ENCODE results near the gene FBLN2. TPM values are rescaled to one million over a fixed set of nuclear protein-coding genes. Genes with fewer than 3 reads are reported as not detected.

FBLN2 gene
- total RNA-seq, 2 experiments from 2014 or later, result not detected

GRCh38 chr3:13599887-13600450 lies 51.0 kb downstream of the FBLN2 start:
- no peaks in the 10 kb centered on the region for H3K9me3 Mint-ChIP-seq
- CTCF ChIA-PET, result interaction anchor here (0.7 kb wide), 1 partner anchor 261 kb away, joined by 3 read pairs; no protein-coding TSS in a partner anchor
- intact Hi-C loops (cut with micrococcal nuclease), result no loop called here
- no peak overlapping the region for H3K27ac Mint-ChIP-seq
- DNase-seq, result no peak
- H3K4me1 Mint-ChIP-seq (ENCODE audit: low read depth), result no peaks in the 10 kb centered on the region
- no peak overlapping the region for H3K4me3 Mint-ChIP-seq
- H3K36me3 Mint-ChIP-seq (ENCODE audit: low read depth), result no peaks in the 10 kb centered on the region
- peaks cover 4% of the 10 kb centered on the region for H3K27me3 Mint-ChIP-seq (ENCODE audit: low read depth)

- no peak for DNase-seq
- no peaks in the 10 kb centered on the region for H3K4me1 Mint-ChIP-seq (ENCODE audit: low read depth)
- H3K9me3 Mint-ChIP-seq, result no peaks in the 10 kb centered on the region
- no peak overlapping the region for H3K4me3 Mint-ChIP-seq
- intact Hi-C loops (cut with micrococcal nuclease), result no loop called here
- no peaks in the 10 kb centered on the region for H3K36me3 Mint-ChIP-seq (ENCODE audit: low read depth)
- CTCF ChIA-PET, result interaction anchor here (0.6 kb wide), 1 partner anchor 47 kb away, joined by 3 read pairs; no protein-coding TSS in a partner anchor
- H3K27me3 Mint-ChIP-seq (ENCODE audit: low read depth), result peaks cover 4% of the 10 kb centered on the region
- H3K27ac Mint-ChIP-seq, result no peak overlapping the region
Measured at GRCh38 chr3:13600950-13601691, 52.2 kb downstream of the FBLN2 start.

- H3K27ac Mint-ChIP-seq, result no peak overlapping the region
- H3K4me3 Mint-ChIP-seq, result no peak overlapping the region
- no peak for DNase-seq
- peaks cover 4% of the 10 kb centered on the region for H3K27me3 Mint-ChIP-seq (ENCODE audit: low read depth)
- intact Hi-C loops (cut with micrococcal nuclease), result no loop called here
- no peaks in the 10 kb centered on the region for H3K36me3 Mint-ChIP-seq (ENCODE audit: low read depth)
- H3K9me3 Mint-ChIP-seq, result no peaks in the 10 kb centered on the region
- CTCF ChIA-PET, result no interaction called here
- H3K4me1 Mint-ChIP-seq (ENCODE audit: low read depth), result no peaks in the 10 kb centered on the region
Measured at GRCh38 chr3:13601692-13602080, 52.8 kb downstream of the FBLN2 start.

- H3K27ac Mint-ChIP-seq, result no peak overlapping the region
- CTCF ChIA-PET, result no interaction called here
- no peaks in the 10 kb centered on the region for H3K9me3 Mint-ChIP-seq
- no peak overlapping the region for H3K4me3 Mint-ChIP-seq
- no peak for DNase-seq
- intact Hi-C loops (cut with micrococcal nuclease), result no loop called here
- H3K4me1 Mint-ChIP-seq (ENCODE audit: low read depth), result no peaks in the 10 kb centered on the region
- H3K27me3 Mint-ChIP-seq (ENCODE audit: low read depth), result peaks cover 2% of the 10 kb centered on the region
- H3K36me3 Mint-ChIP-seq (ENCODE audit: low read depth), result no peaks in the 10 kb centered on the region
Measured at GRCh38 chr3:13605555-13605954, 56.6 kb downstream of the FBLN2 start.

- intact Hi-C loops (cut with micrococcal nuclease), result no loop called here
- CTCF ChIA-PET, result no interaction called here
- DNase-seq, result no peak
- no peaks in the 10 kb centered on the region for H3K9me3 Mint-ChIP-seq
- no peak overlapping the region for H3K4me3 Mint-ChIP-seq
- peaks cover 2% of the 10 kb centered on the region for H3K27me3 Mint-ChIP-seq (ENCODE audit: low read depth)
- no peaks in the 10 kb centered on the region for H3K4me1 Mint-ChIP-seq (ENCODE audit: low read depth)
- H3K36me3 Mint-ChIP-seq (ENCODE audit: low read depth), result no peaks in the 10 kb centered on the region
- H3K27ac Mint-ChIP-seq, result no peak overlapping the region
Measured at GRCh38 chr3:13607821-13608597, 59.1 kb downstream of the FBLN2 start.

GRCh38 chr3:13608969-13609725 lies 60.2 kb downstream of the FBLN2 start:
- no peak for DNase-seq
- no peaks in the 10 kb centered on the region for H3K4me1 Mint-ChIP-seq (ENCODE audit: low read depth)
- H3K27ac Mint-ChIP-seq, result no peak overlapping the region
- peaks cover 2% of the 10 kb centered on the region for H3K27me3 Mint-ChIP-seq (ENCODE audit: low read depth)
- H3K9me3 Mint-ChIP-seq, result no peaks in the 10 kb centered on the region
- no peaks in the 10 kb centered on the region for H3K36me3 Mint-ChIP-seq (ENCODE audit: low read depth)
- CTCF ChIA-PET, result no interaction called here
- intact Hi-C loops (cut with micrococcal nuclease), result no loop called here
- H3K4me3 Mint-ChIP-seq, result no peak overlapping the region

GRCh38 chr3:13610006-13610570 lies 61.2 kb downstream of the FBLN2 start:
- CTCF ChIA-PET, result no interaction called here
- H3K27ac Mint-ChIP-seq, result no peak overlapping the region
- DNase-seq, result no peak
- H3K4me1 Mint-ChIP-seq (ENCODE audit: low read depth), result no peaks in the 10 kb centered on the region
- H3K36me3 Mint-ChIP-seq (ENCODE audit: low read depth), result no peaks in the 10 kb centered on the region
- H3K9me3 Mint-ChIP-seq, result no peaks in the 10 kb centered on the region
- peaks cover 2% of the 10 kb centered on the region for H3K27me3 Mint-ChIP-seq (ENCODE audit: low read depth)
- intact Hi-C loops (cut with micrococcal nuclease), result no loop called here
- no peak overlapping the region for H3K4me3 Mint-ChIP-seq

GRCh38 chr3:13611221-13611620 lies 62.3 kb downstream of the FBLN2 start:
- H3K27me3 Mint-ChIP-seq (ENCODE audit: low read depth), result peaks cover 2% of the 10 kb centered on the region
- no peak for DNase-seq
- H3K36me3 Mint-ChIP-seq (ENCODE audit: low read depth), result no peaks in the 10 kb centered on the region
- no peaks in the 10 kb centered on the region for H3K9me3 Mint-ChIP-seq
- CTCF ChIA-PET, result interaction anchor here (0.9 kb wide), 1 partner anchor 77 kb away, joined by 3 read pairs; no protein-coding TSS in a partner anchor
- H3K4me3 Mint-ChIP-seq, result no peak overlapping the region
- H3K27ac Mint-ChIP-seq, result no peak overlapping the region
- no peaks in the 10 kb centered on the region for H3K4me1 Mint-ChIP-seq (ENCODE audit: low read depth)
- intact Hi-C loops (cut with micrococcal nuclease), result no loop called here

- DNase-seq, result no peak
- H3K36me3 Mint-ChIP-seq (ENCODE audit: low read depth), result no peaks in the 10 kb centered on the region
- no peaks in the 10 kb centered on the region for H3K4me1 Mint-ChIP-seq (ENCODE audit: low read depth)
- H3K27me3 Mint-ChIP-seq (ENCODE audit: low read depth), result peaks cover 2% of the 10 kb centered on the region
- H3K4me3 Mint-ChIP-seq, result no peak overlapping the region
- intact Hi-C loops (cut with micrococcal nuclease), result no loop called here
- H3K27ac Mint-ChIP-seq, result no peak overlapping the region
- CTCF ChIA-PET, result no interaction called here
- no peaks in the 10 kb centered on the region for H3K9me3 Mint-ChIP-seq
Measured at GRCh38 chr3:13612829-13613228, 63.9 kb downstream of the FBLN2 start.

GRCh38 chr3:13613343-13614190 lies 64.6 kb downstream of the FBLN2 start:
- H3K27me3 Mint-ChIP-seq (ENCODE audit: low read depth), result peaks cover 2% of the 10 kb centered on the region
- intact Hi-C loops (cut with micrococcal nuclease), result no loop called here

GRCh38 chr3:13614607-13615006 lies 65.7 kb downstream of the FBLN2 start:
- CTCF ChIA-PET, result no interaction called here
- Mint-ChIP-seq H3K4me1 (ENCODE audit: low read depth) (no peaks in the 10 kb centered on the region), H3K4me3 (no peak overlapping the region), H3K27ac (no peak overlapping the region), H3K36me3 (ENCODE audit: low read depth) (no peaks in the 10 kb centered on the region), H3K27me3 (ENCODE audit: low read depth) (peaks cover 2% of the 10 kb centered on the region), H3K9me3 (no peaks in the 10 kb centered on the region)
- intact Hi-C loops (cut with micrococcal nuclease), result no loop called here
- no peak for DNase-seq

More at GRCh38 chr3:13613343-13614190, 64.6 kb downstream of the FBLN2 start:
- H3K9me3 Mint-ChIP-seq, result no peaks in the 10 kb centered on the region
- no peaks in the 10 kb centered on the region for H3K4me1 Mint-ChIP-seq (ENCODE audit: low read depth)
- H3K4me3 Mint-ChIP-seq, result no peak overlapping the region
- H3K27ac Mint-ChIP-seq, result no peak overlapping the region
- H3K36me3 Mint-ChIP-seq (ENCODE audit: low read depth), result no peaks in the 10 kb centered on the region
- CTCF ChIA-PET, result no interaction called here
- no peak for DNase-seq

Measured in activated naive CD4-positive, alpha-beta T cell treated with anti-CD3 and anti-CD28 coated beads for 36 hours (primary cell).